K562 (cell line): ENCODE results near the gene NMNAT3. TPM values are rescaled to one million over a fixed set of nuclear protein-coding genes. Genes with fewer than 3 reads are reported as not detected.

Experiments used
- ATAC-seq: fragments of 200-7000 bp; cut with Tn5 transposase; 3 replicates; pipeline ENCODE4 v1.9.1; 2020; ENCODE audit warnings: moderate library complexity
- BruUV-seq: library from RNA; stranded (reverse); fragments of 400-500 nt; replicated peaks from 2 replicates; lab custom pipeline; 2021; lab: Mats Ljungman, UMichigan
- CTCF ChIA-PET: fragments of 300-600 bp; formaldehyde crosslinking; extraction: SDS; loops from one replicate; lab custom pipeline; 2021; ENCODE audit warnings: low intra/inter-chr PET ratio; lab: Yijun Ruan, JAX
- POLR2A ChIA-PET: fragments of 300-600, 350-650 bp; sonication (Branson Sonifier 250); formaldehyde crosslinking; extraction: SDS; loops from one replicate; lab custom pipeline; 2021; ENCODE audit warnings: antibody characterized with exemption, inconsistent platforms; lab: Yijun Ruan, JAX
- DNase-seq, 4 experiments: peaks; one replicate each; pipeline versions ENCODE4 v3.0.0 to v3.0.0-alpha.2; 2011 to 2018; ENCODE audit warnings: low spot score in 3 of 4, mixed read lengths in 3 of 4; ENCODE audit errors: extremely low read depth in 1 of 4
- FAIRE-seq: peaks from 2 replicates; lab custom pipeline; 2011; peaks lifted over from hg19 to GRCh38; lab: Jason Lieb, UNC
- H2AFZ ChIP-seq: 2 replicates; pipeline ENCODE4 v1.6.0; 2011; ENCODE audit warnings: low read depth, low read length, control low read depth, inconsistent platforms
- H3K27ac ChIP-seq: fragments of 200-600 bp; 3 replicates; pipeline ENCODE4 v1.8.0; 2011; ENCODE audit warnings: low read depth, mild to moderate bottlenecking, control low read depth, inconsistent platforms, low read length, moderate library complexity, mixed read lengths; ENCODE audit errors: extremely low read depth
- H3K27me3 ChIP-seq, 2 experiments: fragments of 300-600 bp in 1 of 2; 2 replicates in 1 of 2; 3 replicates in 1 of 2; pipeline versions ENCODE4 v1.6.0 to v1.8.0; 2011; ENCODE audit warnings: inconsistent platforms in 2 of 2, low read length in 2 of 2, mild to moderate bottlenecking in 1 of 2, mixed read lengths in 1 of 2, moderate library complexity in 1 of 2; ENCODE audit not compliant: control insufficient read depth in 2 of 2, insufficient read depth in 2 of 2
- H3K36me3 ChIP-seq: fragments of 300-600 bp; 3 replicates; pipeline ENCODE4 v1.8.0; 2011; ENCODE audit warnings: mild to moderate bottlenecking, low read length, inconsistent platforms; ENCODE audit not compliant: control insufficient read depth, insufficient read depth
- H3K4me1 ChIP-seq, 2 experiments: fragments of 200-600 bp in 1 of 2; replicated peaks in 1 of 2; 2 replicates in 1 of 2; 3 replicates in 1 of 2; pipeline versions ENCODE4 v1.5.1 to v1.8.0; 2011; ENCODE audit warnings: inconsistent platforms in 2 of 2, low read length in 2 of 2, mild to moderate bottlenecking in 1 of 2, mixed read lengths in 1 of 2, moderate library complexity in 1 of 2; ENCODE audit not compliant: control insufficient read depth in 2 of 2, insufficient read depth in 2 of 2
- H3K4me2 ChIP-seq: 2 replicates; pipeline ENCODE4 v1.6.1; 2011; ENCODE audit warnings: low read length, control low read depth, inconsistent platforms, mixed read lengths; ENCODE audit not compliant: insufficient read depth
- H3K4me3 ChIP-seq: fragments of 200-600 bp; sonication (generic), shearing (Covaris generic); 2 replicates; pipeline ENCODE4 v1.5.1; 2016; ENCODE audit warnings: control low read depth, inconsistent platforms
- H3K79me2 ChIP-seq: fragments of 200-600 bp; 3 replicates; pipeline ENCODE4 v1.8.0; 2011; ENCODE audit warnings: low read length, inconsistent platforms; ENCODE audit not compliant: control insufficient read depth, insufficient read depth
- H3K9ac ChIP-seq, 2 experiments: 2 replicates each; pipeline versions ENCODE4 v1.6.0 to v1.6.1; 2011; ENCODE audit warnings: low read depth in 2 of 2, low read length in 2 of 2, control low read depth in 1 of 2, inconsistent platforms in 1 of 2, mild to moderate bottlenecking in 1 of 2, mixed read lengths in 1 of 2; ENCODE audit not compliant: insufficient read depth in 1 of 2
- H3K9me1 ChIP-seq: one replicate; pipeline ENCODE4 v1.6.0; 2011; ENCODE audit warnings: inconsistent platforms, mild to moderate bottlenecking, low read length, moderate library complexity; ENCODE audit not compliant: control insufficient read depth, insufficient read depth
- H3K9me3 ChIP-seq: replicated peaks from 2 replicates; pipeline ENCODE4 v1.5.1; 2011; ENCODE audit warnings: low read depth, low read length, inconsistent platforms; ENCODE audit not compliant: control insufficient read depth, insufficient read depth
- H4K20me1 ChIP-seq: replicated peaks from 2 replicates; pipeline ENCODE4 v1.6.1; 2011; ENCODE audit warnings: low read length, inconsistent platforms, mixed read lengths; ENCODE audit not compliant: control insufficient read depth, insufficient read depth
- MTA1 ChIP-seq: fragments of 450-650 bp; IDR thresholded peaks from 2 replicates; pipeline ENCODE4 v1.6.1; 2017; ENCODE audit warnings: borderline replicate concordance
- POLR2G ChIP-seq: fragments of 200-400 bp; formaldehyde crosslinking; IDR thresholded peaks from 2 replicates; pipeline ENCODE4 v1.6.1; 2017; ENCODE audit warnings: low read depth, mild to moderate bottlenecking, antibody characterized with exemption, low read length, moderate library complexity
- RBM15 ChIP-seq: fragments of 200-400 bp; formaldehyde crosslinking; IDR thresholded peaks from 2 replicates; pipeline ENCODE4 v1.6.1; 2018; ENCODE audit warnings: mild to moderate bottlenecking, low read length, moderate library complexity; ENCODE audit not compliant: insufficient read depth
- TRIM24 ChIP-seq, 2 experiments: fragments of 450-650 bp; IDR thresholded peaks; 2 replicates each; pipeline ENCODE4 v1.6.1; 2016
- ZBTB43 ChIP-seq: sonication (generic); formaldehyde crosslinking; IDR thresholded peaks from 2 replicates; pipeline ENCODE4 v1.8.0; 2023; ENCODE audit warnings: mild to moderate bottlenecking, missing genetic modification reagents
- ZNF175 ChIP-seq: fragments of 200-800 bp; sonication (Bioruptor generic); IDR thresholded peaks from 2 replicates; pipeline ENCODE4 v1.6.1; 2016; ENCODE audit warnings: low read depth, mild to moderate bottlenecking, missing genetic modification characterization, missing compliant biosample characterization
- ZNF354B ChIP-seq: fragments of 250-450 bp; sonication (Bioruptor Pico); IDR thresholded peaks from 2 replicates; pipeline ENCODE4 v1.4.0; 2020
- ZNF764 ChIP-seq: fragments of 250-450 bp; sonication (Bioruptor Pico); IDR thresholded peaks from 2 replicates; pipeline ENCODE4 v1.4.0; 2020; ENCODE audit warnings: low read depth, mild to moderate bottlenecking, moderate library complexity
- WGBS: fragments of 100-300 bp; shearing (Covaris generic); methylation state at CpG from one replicate; pipeline ENCODE4 v1.1.6; 2016; ENCODE audit warnings: low coverage, mixed read lengths; ENCODE audit not compliant: insufficient coverage; ENCODE audit errors: missing lambda C conversion rate; 5-methylcytosine and 5-hydroxymethylcytosine counted together
- in situ Hi-C: fragments of 300-500 bp; cut with MboI; formaldehyde crosslinking; loops from 4 replicates; pipeline ENCODE4 v1.15.0; 2018; ENCODE audit warnings: inconsistent platforms, mixed read lengths
- intact Hi-C: fragments of 100-400 bp; cut with micrococcal nuclease; formaldehyde crosslinking; loops from 2 replicates; pipeline ENCODE4 v1.14.2; 2022
- polyA plus RNA-seq, 8 experiments: library from polyadenylated mRNA; depleted of rRNA in 4 of 8; stranded (reverse) in 5 of 8; unstranded in 3 of 8; fragments of >200 nt; fragmentation: Nextera tagmentation in 2 of 8; fragmentation: Illumina TruSeq in 1 of 8; extraction: Ambion mirVana in 2 of 8; extraction: Trizol in 1 of 8; gene quantifications; 2 replicates each; pipeline versions ENCODE4 v1.2.1 to v1.2.3, GENCODE V29; 2011 to 2014; ENCODE audit warnings: inconsistent platforms in 1 of 8, missing spikeins in 1 of 8
- total RNA-seq, 7 experiments: library from RNA; depleted of rRNA in 6 of 7; stranded (reverse); fragments of >200 nt in 6 of 7; fragmentation: Illumina TruSeq in 2 of 7; extraction: Trizol in 2 of 7; gene quantifications; 2 replicates each; pipeline versions ENCODE4 v1.2.1 to v1.2.3, GENCODE V29; 2011 to 2021; ENCODE audit warnings: low replicate concordance in 1 of 7
- TF ChIP-seq, protein P1 (sequence below): fragments of 450-650 bp; IDR thresholded peaks from 2 replicates; pipeline ENCODE4 v1.6.1; 2016; ENCODE audit warnings: borderline replicate concordance

The NMNAT3 gene
- total and polyA plus RNA-seq, 9 of the 15 experiments (the other 6 are each of a cell fraction or from before 2014, with no cell fraction given): 2.3 to 12.5 (median 6.6) TPM

- DNase-seq (no peak), FAIRE-seq (no peak), ATAC-seq (no peak)
- in situ Hi-C loops: no loop called here
- CTCF ChIA-PET: no interaction called here
- Histone ChIP-seq H3K27ac (no peak overlapping the region), H3K79me2 (no peaks in the 10 kb centered on the region), H3K36me3 (no peaks in the 10 kb centered on the region), H3K9me3 (no peaks in the 10 kb centered on the region; the same call in 1 of the 2 replicates), H3K9ac (no peak overlapping the region), H3K27me3 (no peaks in the 10 kb centered on the region), H3K9me1 (no peaks in the 10 kb centered on the region), H3K4me2 (no peak overlapping the region), H4K20me1 (no peaks in the 10 kb centered on the region), H2AFZ (no peak overlapping the region), H3K4me3 (no peak overlapping the region), H3K4me1 (no peaks in the 10 kb centered on the region)
- POLR2A ChIA-PET: no interaction called here
- BruUV-seq: no TSS peak
- 5% methylated on average over 5 of the region's 5 CpGs for WGBS
- intact Hi-C loops: no loop called here
- TF ChIP-seq RBM15: no peak
Measured at GRCh38 chr3:139627759-139628158, 50.0 kb downstream of the NMNAT3 start.

- no peaks in the 10 kb centered on the region for H3K9me3 ChIP-seq
- no peak overlapping the region for H2AFZ ChIP-seq
- in situ Hi-C loops: no loop called here
- TF ChIP-seq ZBTB43 (no peak), TRIM24 (IDR thresholded peaks at IDR 0.05) (no peak), ZNF764 (CRISPR knock-in tag) (no peak), ZNF354B (CRISPR knock-in tag) (no peak), ZNF175 (CRISPR knock-in tag) (no peak), POLR2G (no peak), MTA1 (no peak)
- TF ChIP-seq, protein P1, sequence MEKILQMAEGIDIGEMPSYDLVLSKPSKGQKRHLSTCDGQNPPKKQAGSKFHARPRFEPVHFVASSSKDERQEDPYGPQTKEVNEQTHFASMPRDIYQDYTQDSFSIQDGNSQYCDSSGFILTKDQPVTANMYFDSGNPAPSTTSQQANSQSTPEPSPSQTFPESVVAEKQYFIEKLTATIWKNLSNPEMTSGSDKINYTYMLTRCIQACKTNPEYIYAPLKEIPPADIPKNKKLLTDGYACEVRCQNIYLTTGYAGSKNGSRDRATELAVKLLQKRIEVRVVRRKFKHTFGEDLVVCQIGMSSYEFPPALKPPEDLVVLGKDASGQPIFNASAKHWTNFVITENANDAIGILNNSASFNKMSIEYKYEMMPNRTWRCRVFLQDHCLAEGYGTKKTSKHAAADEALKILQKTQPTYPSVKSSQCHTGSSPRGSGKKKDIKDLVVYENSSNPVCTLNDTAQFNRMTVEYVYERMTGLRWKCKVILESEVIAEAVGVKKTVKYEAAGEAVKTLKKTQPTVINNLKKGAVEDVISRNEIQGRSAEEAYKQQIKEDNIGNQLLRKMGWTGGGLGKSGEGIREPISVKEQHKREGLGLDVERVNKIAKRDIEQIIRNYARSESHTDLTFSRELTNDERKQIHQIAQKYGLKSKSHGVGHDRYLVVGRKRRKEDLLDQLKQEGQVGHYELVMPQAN: no peak
- CTCF ChIA-PET: no interaction called here
- H4K20me1 ChIP-seq: no peaks in the 10 kb centered on the region
- no peak overlapping the region for H3K27ac ChIP-seq
- H3K9ac ChIP-seq: no peak overlapping the region
- FAIRE-seq: no peak
- no peak for ATAC-seq
- no peak for DNase-seq
- H3K4me3 ChIP-seq: no peak overlapping the region
- no peaks in the 10 kb centered on the region for H3K36me3 ChIP-seq
- H3K4me2 ChIP-seq: no peak overlapping the region
- BruUV-seq: no TSS peak
- intact Hi-C loops: no loop called here
- no peaks in the 10 kb centered on the region for H3K27me3 ChIP-seq
- no peaks in the 10 kb centered on the region for H3K9me1 ChIP-seq
- POLR2A ChIA-PET: no interaction called here
- 4% methylated on average over 3 of the region's 3 CpGs for WGBS
- no peaks in the 10 kb centered on the region for H3K4me1 ChIP-seq
- H3K79me2 ChIP-seq: no peaks in the 10 kb centered on the region
Measured at GRCh38 chr3:139620438-139620837, 57.3 kb downstream of the NMNAT3 start.
